EH (cell line): ENCODE data around the gene LAMTOR4.
A peak's percentile ranks its signal among the peaks of the same experiment; 100 is the strongest.
"Not testable (repeated sequence)": the region's sequence is repeated elsewhere in the genome, so short reads cannot be mapped to it uniquely, and the experiment has no call there.

Experiments
- DNase-seq: peaks from one replicate; pipeline ENCODE4 v3.0.0-alpha.2; 2015; ENCODE audit warnings: low read depth

LAMTOR4 gene

GRCh38 chr7:100171087-100171681 is 22.5 kb downstream of the LAMTOR4 start:
- no peak for DNase-seq

GRCh38 chr7:100171840-100172239 is 23.1 kb downstream of the LAMTOR4 start:
- DNase-seq = no peak

GRCh38 chr7:100173806-100174495 is 25.2 kb downstream of the LAMTOR4 start:
- DNase-seq = no peak

GRCh38 chr7:100174582-100174981 is 25.9 kb downstream of the LAMTOR4 start:
- DNase-seq = no peak

- no peak for DNase-seq
Observed at GRCh38 chr7:100175296-100175935, 26.7 kb downstream of the LAMTOR4 start.

GRCh38 chr7:100176096-100177044 is 27.7 kb downstream of the LAMTOR4 start:
- no peak for DNase-seq

GRCh38 chr7:100177045-100178001 is 28.6 kb downstream of the LAMTOR4 start, which contains the start of the genes GPC2 and STAG3:
GPC2 (minus strand) TSS chr7:100177381; CDS start chr7:100177199, 182 bp downstream.
STAG3 (plus strand) TSS chr7:100177918; CDS start chr7:100180557, 2,639 bp downstream.
- peak; percentile 97 for DNase-seq

- not testable (repeated sequence) for DNase-seq
Observed at GRCh38 chr7:100180084-100180483, 31.4 kb downstream of the LAMTOR4 start.

GRCh38 chr7:100182616-100183015 is 33.9 kb downstream of the LAMTOR4 start:
- not testable (repeated sequence) for DNase-seq

- DNase-seq = not testable (repeated sequence)
Observed at GRCh38 chr7:100183090-100183489, 34.4 kb downstream of the LAMTOR4 start.

- DNase-seq = no peak
Observed at GRCh38 chr7:100185726-100186125, 37.0 kb downstream of the LAMTOR4 start.

- DNase-seq = no peak
Observed at GRCh38 chr7:100189061-100189460, 40.3 kb downstream of the LAMTOR4 start.

GRCh38 chr7:100190048-100190711 is 41.5 kb downstream of the LAMTOR4 start:
- peak; percentile 66 for DNase-seq

- DNase-seq = peak; percentile 77
Observed at GRCh38 chr7:100191775-100192174, 43.1 kb downstream of the LAMTOR4 start.

GRCh38 chr7:100192281-100192862 is 43.7 kb downstream of the LAMTOR4 start:
- not testable (repeated sequence) for DNase-seq

GRCh38 chr7:100192969-100193368 is 44.3 kb downstream of the LAMTOR4 start:
- no peak for DNase-seq

- DNase-seq = no peak
Observed at GRCh38 chr7:100195222-100195621, 46.5 kb downstream of the LAMTOR4 start.

- DNase-seq = not testable (repeated sequence)
Observed at GRCh38 chr7:100195901-100196322, 47.2 kb downstream of the LAMTOR4 start.

- DNase-seq = no peak
Observed at GRCh38 chr7:100198266-100198665, 49.5 kb downstream of the LAMTOR4 start.

GRCh38 chr7:100200693-100201092 is 52.0 kb downstream of the LAMTOR4 start:
- DNase-seq = no peak
